H1 (cell line): ENCODE results near the gene C19orf12. TPM values are rescaled to one million over a fixed set of nuclear protein-coding genes. Genes with fewer than 3 reads are reported as not detected.

Experiments
- CTCF ChIA-PET: fragments of 300-600 bp; sonication (Branson Sonifier 250); formaldehyde crosslinking; loops from one replicate; lab custom pipeline; 2021; ENCODE audit not compliant: partially characterized antibody; lab: Charles Lee
- POLR2A ChIA-PET: fragments of 300-600 bp; sonication (Branson Sonifier 250); formaldehyde crosslinking; loops from one replicate; lab custom pipeline; 2021; ENCODE audit warnings: inconsistent platforms; ENCODE audit not compliant: partially characterized antibody; lab: Charles Lee
- DNase-seq, 2 experiments: peaks; one replicate each; pipeline versions ENCODE4 v3.0.0 to v3.0.0-alpha.2; 2010 to 2022; ENCODE audit warnings: low spot score in 2 of 2, low read depth in 1 of 2, mixed read lengths in 1 of 2
- FAIRE-seq: peaks from 2 replicates; lab custom pipeline; 2011; peaks lifted over from hg19 to GRCh38; lab: Jason Lieb, UNC
- H2AFZ ChIP-seq: 2 replicates; pipeline ENCODE4 v1.8.1; 2012; ENCODE audit warnings: low read length, inconsistent platforms
- H2AK5ac ChIP-seq: 2 replicates; pipeline ENCODE4 v1.6.1; 2013; ENCODE audit warnings: low read depth, low read length
- H2BK120ac ChIP-seq: replicated peaks from 2 replicates; pipeline ENCODE3; 2013; ENCODE audit warnings: low read depth, low read length, inconsistent platforms
- H2BK12ac ChIP-seq: 2 replicates; pipeline ENCODE4 v1.6.1; 2013; ENCODE audit warnings: low read depth, low read length
- H2BK15ac ChIP-seq: 2 replicates; pipeline ENCODE4 v1.6.1; 2013; ENCODE audit warnings: low read length
- H2BK20ac ChIP-seq: 2 replicates; pipeline ENCODE4 v1.6.1; 2013; ENCODE audit warnings: low read length
- H2BK5ac ChIP-seq: 2 replicates; pipeline ENCODE4 v1.6.1; 2013; ENCODE audit warnings: low read depth, low read length
- H3K14ac ChIP-seq: 2 replicates; pipeline ENCODE4 v1.6.1; 2013; ENCODE audit warnings: inconsistent platforms; ENCODE audit not compliant: insufficient read length
- H3K18ac ChIP-seq: 2 replicates; pipeline ENCODE4 v1.6.1; 2013; ENCODE audit warnings: low read length; ENCODE audit errors: extremely low read depth
- H3K23ac ChIP-seq: 2 replicates; pipeline ENCODE4 v1.6.1; 2013; ENCODE audit warnings: inconsistent platforms; ENCODE audit not compliant: insufficient read length
- H3K23me2 ChIP-seq: 2 replicates; pipeline ENCODE4 v1.6.1; 2013; ENCODE audit warnings: low read depth, low read length
- H3K27ac ChIP-seq: 2 replicates; pipeline ENCODE4 v1.6.1; 2011; ENCODE audit warnings: low read depth, low read length, inconsistent platforms
- H3K27me3 ChIP-seq, 4 experiments: replicated peaks in 1 of 4; 1 replicate in 1 of 4; 2 replicates in 3 of 4; pipeline versions ENCODE4 v1.6.1 to v1.8.1; 2011 to 2013; ENCODE audit warnings: low read length in 3 of 4, mild to moderate bottlenecking in 3 of 4, inconsistent platforms in 2 of 4, mixed read lengths in 2 of 4, moderate library complexity in 1 of 4; ENCODE audit not compliant: control insufficient read depth in 3 of 4, insufficient read depth in 3 of 4; ENCODE audit errors: extremely low read depth in 1 of 4
- H3K36me3 ChIP-seq, 4 experiments: 2 replicates each; pipeline versions ENCODE4 v1.6.1 to v1.8.1; 2011 to 2013; ENCODE audit warnings: mild to moderate bottlenecking in 4 of 4, low read length in 3 of 4, moderate library complexity in 2 of 4, control low read depth in 1 of 4, inconsistent platforms in 1 of 4; ENCODE audit not compliant: insufficient read depth in 4 of 4, control insufficient read depth in 2 of 4
- H3K4ac ChIP-seq: replicated peaks from 2 replicates; pipeline ENCODE3; 2013; ENCODE audit warnings: low read length, low read depth, mixed read lengths, inconsistent platforms; ENCODE audit not compliant: insufficient read length
- H3K4me1 ChIP-seq, 4 experiments: replicated peaks in 1 of 4; 1 replicate in 1 of 4; 2 replicates in 3 of 4; pipeline versions ENCODE4 v1.6.1 to v1.8.1; 2011 to 2013; ENCODE audit warnings: low read length in 3 of 4, inconsistent platforms in 2 of 4, mixed read lengths in 1 of 4; ENCODE audit not compliant: insufficient read depth in 4 of 4, control insufficient read depth in 3 of 4
- H3K4me2 ChIP-seq, 2 experiments: 2 replicates each; pipeline versions ENCODE4 v1.6.1 to v1.8.1; 2011 to 2013; ENCODE audit warnings: low read depth in 2 of 2, low read length in 2 of 2, control low read depth in 1 of 2, inconsistent platforms in 1 of 2, mild to moderate bottlenecking in 1 of 2; ENCODE audit not compliant: insufficient read depth in 1 of 2
- H3K4me3 ChIP-seq, 4 experiments: fragments of 200-600, 300-600 bp in 1 of 4; sonication (generic), shearing (Covaris generic), sonication (Bioruptor Twin) in 1 of 4; 2 replicates each; pipeline versions ENCODE4 v1.5.1 to v1.8.1; 2011 to 2016; ENCODE audit warnings: low read length in 4 of 4, low read depth in 3 of 4, control low read depth in 2 of 4, inconsistent platforms in 2 of 4, mild to moderate bottlenecking in 2 of 4, mixed read lengths in 1 of 4, moderate library complexity in 1 of 4; ENCODE audit not compliant: insufficient read depth in 2 of 4; ENCODE audit errors: extremely low read depth in 1 of 4
- H3K56ac ChIP-seq: replicated peaks from 2 replicates; pipeline ENCODE3; 2013; ENCODE audit warnings: low read depth, mild to moderate bottlenecking, mixed read lengths, low read length, inconsistent platforms; ENCODE audit not compliant: insufficient read length
- H3K79me1 ChIP-seq: 2 replicates; pipeline ENCODE4 v1.6.1; 2013; ENCODE audit warnings: low read depth, low read length, control low read depth
- H3K79me2 ChIP-seq, 2 experiments: 2 replicates each; pipeline versions ENCODE4 v1.6.1 to v1.8.1; 2012 to 2013; ENCODE audit warnings: low read length in 2 of 2, mild to moderate bottlenecking in 2 of 2, inconsistent platforms in 1 of 2; ENCODE audit not compliant: insufficient read depth in 2 of 2, control insufficient read depth in 1 of 2
- H3K9ac ChIP-seq, 4 experiments: replicated peaks in 1 of 4; 1 replicate in 1 of 4; 2 replicates in 3 of 4; pipeline versions ENCODE4 v1.6.1 to v1.8.1; 2011 to 2013; ENCODE audit warnings: low read depth in 3 of 4, low read length in 3 of 4, control low read depth in 2 of 4, mild to moderate bottlenecking in 2 of 4, moderate library complexity in 2 of 4, inconsistent platforms in 1 of 4; ENCODE audit errors: extremely low read depth in 1 of 4
- H3K9me3 ChIP-seq, 2 experiments: 2 replicates each; pipeline versions ENCODE4 v1.6.1 to v1.8.1; 2012 to 2013; ENCODE audit warnings: mild to moderate bottlenecking in 2 of 2, moderate library complexity in 2 of 2, control low read depth in 1 of 2, inconsistent platforms in 1 of 2, low read depth in 1 of 2, low read length in 1 of 2, mixed read lengths in 1 of 2; ENCODE audit not compliant: insufficient read depth in 2 of 2
- H4K20me1 ChIP-seq, 2 experiments: replicated peaks in 1 of 2; 2 replicates each; pipeline versions ENCODE3 to v1.8.1; 2011 to 2013; ENCODE audit warnings: inconsistent platforms in 2 of 2, low read length in 2 of 2, mild to moderate bottlenecking in 1 of 2; ENCODE audit not compliant: insufficient read depth in 2 of 2, control insufficient read depth in 1 of 2
- H4K5ac ChIP-seq: 2 replicates; pipeline ENCODE4 v1.6.1; 2013; ENCODE audit warnings: low read length, low read depth, mixed read lengths, inconsistent platforms; ENCODE audit not compliant: insufficient read length
- H4K8ac ChIP-seq: 2 replicates; pipeline ENCODE4 v1.8.0; 2013; ENCODE audit warnings: mild to moderate bottlenecking, moderate library complexity, low read length, inconsistent platforms; ENCODE audit not compliant: insufficient read depth; ENCODE audit errors: extremely low read depth
- H4K91ac ChIP-seq: replicated peaks from 2 replicates; pipeline ENCODE3; 2013; ENCODE audit warnings: low read length, mixed read lengths, inconsistent platforms; ENCODE audit not compliant: insufficient read length
- ASH2L ChIP-seq: fragments of 200-600, 300-600 bp; sonication (generic); IDR thresholded peaks from one replicate; pipeline ENCODE4 v1.7.1; 2017; ENCODE audit warnings: low read length
- BCL11A ChIP-seq, 2 experiments: IDR thresholded peaks; one replicate each; pipeline ENCODE4 v1.6.1; 2011; ENCODE audit warnings: low read depth in 2 of 2, low read length in 2 of 2, mild to moderate bottlenecking in 2 of 2
- CTCF ChIP-seq, 3 experiments: IDR thresholded peaks; 1 replicate in 2 of 3; 2 replicates in 1 of 3; pipeline versions ENCODE4 v1.5.1 to v1.6.1; 2011; ENCODE audit warnings: low read length in 3 of 3, mild to moderate bottlenecking in 3 of 3, inconsistent platforms in 2 of 3, low read depth in 1 of 3, moderate library complexity in 1 of 3; ENCODE audit not compliant: insufficient read depth in 1 of 3; ENCODE audit errors: control extremely low read depth in 1 of 3
- JUND ChIP-seq: IDR thresholded peaks from 2 replicates; pipeline ENCODE4 v1.6.1; 2011; ENCODE audit warnings: mild to moderate bottlenecking, improper control_type of control experiment, low read length
- KDM1A ChIP-seq: fragments of 200-600, 300-600 bp; sonication (generic); IDR thresholded peaks from 2 replicates; pipeline ENCODE4 v1.7.1; 2016; ENCODE audit warnings: mild to moderate bottlenecking, low read length, borderline replicate concordance
- NANOG ChIP-seq: IDR thresholded peaks from 2 replicates; pipeline ENCODE4 v1.6.1; 2011; ENCODE audit warnings: low read length, low read depth, mild to moderate bottlenecking, inconsistent platforms; ENCODE audit not compliant: insufficient read depth, poor library complexity, severe bottlenecking
- NRF1 ChIP-seq: IDR thresholded peaks from 2 replicates; pipeline ENCODE4 v1.6.1; 2011; ENCODE audit warnings: mild to moderate bottlenecking, low read depth, low read length, improper control_type of control experiment
- RAD21 ChIP-seq, 2 experiments: IDR thresholded peaks in 1 of 2; conservative IDR thresholded peaks in 1 of 2; 2 replicates each; pipeline ENCODE4 v1.6.1; 2011; ENCODE audit warnings: low read depth in 2 of 2, low read length in 2 of 2, improper control_type of control experiment in 1 of 2, inconsistent platforms in 1 of 2, mild to moderate bottlenecking in 1 of 2, moderate library complexity in 1 of 2
- RFX5 ChIP-seq: IDR thresholded peaks from 2 replicates; pipeline ENCODE4 v1.6.1; 2011; ENCODE audit warnings: low read depth, low read length, improper control_type of control experiment, borderline replicate concordance
- SP1 ChIP-seq: IDR thresholded peaks from 2 replicates; pipeline ENCODE4 v1.6.1; 2011; ENCODE audit warnings: low read depth, low read length
- WGBS, 2 experiments: shearing (Covaris generic) in 1 of 2; methylation state at CpG; one replicate each; pipeline versions ENCODE4 v1.1.6 to v1.1.7; 2013 to 2015; ENCODE audit warnings: low lambda C conversion rate in 2 of 2, mixed read lengths in 2 of 2, inconsistent platforms in 1 of 2, low coverage in 1 of 2, missing lambda C conversion rate in 1 of 2; ENCODE audit not compliant: insufficient replicate concordance in 2 of 2, insufficient coverage in 1 of 2, insufficient read length in 1 of 2; ENCODE audit errors: extremely low coverage in 1 of 2, missing lambda C conversion rate in 1 of 2; 5-methylcytosine and 5-hydroxymethylcytosine counted together
- polyA plus RNA-seq, 7 experiments: library from polyadenylated mRNA; depleted of rRNA in 3 of 7; stranded (reverse) in 5 of 7; unstranded in 2 of 7; fragments of >200 nt in 5 of 7; fragments of 200-250 nt in 2 of 7; gene quantifications; 1 replicate in 5 of 7; 2 replicates in 1 of 7; 4 replicates in 1 of 7; pipeline versions ENCODE4 v1.2.1 to v1.2.3, GENCODE V29; 2011 to 2013; ENCODE audit warnings: missing spikeins in 2 of 7, mixed read lengths in 2 of 7
- total RNA-seq: library from RNA; stranded (reverse); fragmentation: NEBNext Ultra II Directional; extraction: Animal tissue kit (Norgen Biotek cat#: 25700); gene quantifications from 2 replicates; pipeline ENCODE4 v1.2.1, GENCODE V29; 2021

The C19orf12 gene
- total and polyA plus RNA-seq, 2 of the 8 experiments (the other 6 are each of a cell fraction or from before 2014, with no cell fraction given) = 10.7 to 11.9 TPM

GRCh38 chr19:29678484-29679106 is 36.5 kb downstream of the C19orf12 start:
- no peak overlapping the region for H3K14ac ChIP-seq
- H2BK120ac ChIP-seq = no peak overlapping the region
- CTCF ChIA-PET = interaction anchor here (0.9 to 2.6 kb wide), 8 partner anchors 10 to 95 kb away, joined by 3 to 18 read pairs (median 5); partner anchors contain the start of gene C19orf12
- no peak overlapping the region for H2AK5ac ChIP-seq
- peaks cover 0 to 16% (median 3%) of the 10 kb centered on the region in 4 experiments; a peak in 5 of 8 replicates for H3K36me3 ChIP-seq
- POLR2A ChIA-PET = interaction anchor here (0.7 to 2.3 kb wide), 3 partner anchors 12 to 73 kb away, joined by 3 to 9 read pairs (median 3); partner anchors contain the start of gene POP4
- no peak overlapping the region for H3K4ac ChIP-seq
- no peak overlapping the region for H2BK5ac ChIP-seq
- no peak overlapping the region for H3K27ac ChIP-seq
- H3K79me2 ChIP-seq = no peaks in the 10 kb centered on the region
- H4K91ac ChIP-seq = no peak overlapping the region
- no peak overlapping the region for H2BK12ac ChIP-seq
- H2BK15ac ChIP-seq = no peak overlapping the region
- peaks cover 0 to 4% (median 0%) of the 10 kb centered on the region in 4 experiments; a peak in 2 of 7 replicates for H3K4me1 ChIP-seq
- no peak overlapping the region for H3K9ac ChIP-seq
- H3K79me1 ChIP-seq = 0 out of 2 replicates have a peak, but pooled peaks cover under 1% of the 10 kb centered on the region
- no peak overlapping the region for H3K56ac ChIP-seq
- H3K4me3 ChIP-seq = no peak overlapping the region
- DNase-seq = no peak
- H4K5ac ChIP-seq = no peak overlapping the region
- H3K9me3 ChIP-seq = no peaks in the 10 kb centered on the region
- 87% methylated on average over 16 of the region's 20 CpGs; no CpG with 5 or more reads in 1 of the 2 experiments for WGBS, 2 experiments
- H4K20me1 ChIP-seq = peaks cover 0 to 5% of the 10 kb centered on the region in 2 experiments
- no peak for FAIRE-seq
- no peak overlapping the region for H2AFZ ChIP-seq
- no peak overlapping the region for H3K18ac ChIP-seq
- H3K23ac ChIP-seq = no peak overlapping the region
- H4K8ac ChIP-seq = no peak overlapping the region
- H3K4me2 ChIP-seq = no peak overlapping the region
- no peaks in the 10 kb centered on the region for H3K23me2 ChIP-seq
- H2BK20ac ChIP-seq = no peak overlapping the region
- H3K27me3 ChIP-seq = no peaks in the 10 kb centered on the region
- no peak for TF ChIP-seq NRF1
- TF ChIP-seq BCL11A (IDR thresholded peaks at IDR 0.05; ENCODE audit: low read depth in 2 of 2, low read length in 2 of 2) = no peak
- TF ChIP-seq CTCF (IDR thresholded peaks at IDR 0.05; ENCODE audit: control extremely low read depth in 1 of 3, insufficient read depth in 1 of 3, low read depth in 1 of 3, low read length in 3 of 3) = no peak
- no peak for TF ChIP-seq KDM1A
- TF ChIP-seq RAD21 (IDR thresholded peaks at IDR 0.05 in 1 of 2, conservative IDR thresholded peaks at IDR 0.05 in 1 of 2; ENCODE audit: low read depth in 2 of 2, low read length in 2 of 2) = no peak
- TF ChIP-seq RFX5 = no peak
- no peak for TF ChIP-seq JUND
- no peak for TF ChIP-seq NANOG
- no peak for TF ChIP-seq ASH2L
- TF ChIP-seq SP1 = no peak
